Measurements from ENCODE around the gene PLA2G7. TPM values are rescaled to one million over a fixed set of nuclear protein-coding genes. Genes with fewer than 3 reads are reported as not detected.

PLA2G7 gene
- total and polyA plus RNA-seq, 8 donors = 0.61 to 9.3 (median 1.2) TPM; not detected in 2

DNA sequence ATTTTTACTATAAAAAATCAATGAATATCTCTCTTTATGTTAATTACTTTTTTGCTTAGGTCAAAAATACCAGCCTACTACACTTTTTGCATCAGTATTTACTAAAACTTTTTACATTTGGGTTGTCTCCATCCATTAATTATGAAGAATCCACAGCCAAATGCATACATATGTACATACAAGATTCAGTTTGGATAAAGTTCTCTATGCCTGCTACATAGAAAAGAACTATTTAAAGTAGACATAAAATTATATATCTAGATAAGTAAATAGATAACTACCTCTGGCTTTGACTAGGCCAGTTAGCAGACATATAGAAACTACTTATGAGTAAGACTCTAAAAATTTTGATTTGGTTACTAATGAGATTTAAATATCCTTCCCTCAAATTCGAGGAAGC lies 35.2 kb downstream of the PLA2G7 start:
- TF ChIP-seq POLR2A (IDR thresholded peaks at IDR 0.05) (no peak), POLR2AphosphoS5 (IDR thresholded peaks at IDR 0.05) (no peak), EP300 (IDR thresholded peaks at IDR 0.05) (no peak)
- TF ChIP-seq, protein P1, sequence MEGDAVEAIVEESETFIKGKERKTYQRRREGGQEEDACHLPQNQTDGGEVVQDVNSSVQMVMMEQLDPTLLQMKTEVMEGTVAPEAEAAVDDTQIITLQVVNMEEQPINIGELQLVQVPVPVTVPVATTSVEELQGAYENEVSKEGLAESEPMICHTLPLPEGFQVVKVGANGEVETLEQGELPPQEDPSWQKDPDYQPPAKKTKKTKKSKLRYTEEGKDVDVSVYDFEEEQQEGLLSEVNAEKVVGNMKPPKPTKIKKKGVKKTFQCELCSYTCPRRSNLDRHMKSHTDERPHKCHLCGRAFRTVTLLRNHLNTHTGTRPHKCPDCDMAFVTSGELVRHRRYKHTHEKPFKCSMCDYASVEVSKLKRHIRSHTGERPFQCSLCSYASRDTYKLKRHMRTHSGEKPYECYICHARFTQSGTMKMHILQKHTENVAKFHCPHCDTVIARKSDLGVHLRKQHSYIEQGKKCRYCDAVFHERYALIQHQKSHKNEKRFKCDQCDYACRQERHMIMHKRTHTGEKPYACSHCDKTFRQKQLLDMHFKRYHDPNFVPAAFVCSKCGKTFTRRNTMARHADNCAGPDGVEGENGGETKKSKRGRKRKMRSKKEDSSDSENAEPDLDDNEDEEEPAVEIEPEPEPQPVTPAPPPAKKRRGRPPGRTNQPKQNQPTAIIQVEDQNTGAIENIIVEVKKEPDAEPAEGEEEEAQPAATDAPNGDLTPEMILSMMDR (IDR thresholded peaks at IDR 0.05) = no peak

DNA sequence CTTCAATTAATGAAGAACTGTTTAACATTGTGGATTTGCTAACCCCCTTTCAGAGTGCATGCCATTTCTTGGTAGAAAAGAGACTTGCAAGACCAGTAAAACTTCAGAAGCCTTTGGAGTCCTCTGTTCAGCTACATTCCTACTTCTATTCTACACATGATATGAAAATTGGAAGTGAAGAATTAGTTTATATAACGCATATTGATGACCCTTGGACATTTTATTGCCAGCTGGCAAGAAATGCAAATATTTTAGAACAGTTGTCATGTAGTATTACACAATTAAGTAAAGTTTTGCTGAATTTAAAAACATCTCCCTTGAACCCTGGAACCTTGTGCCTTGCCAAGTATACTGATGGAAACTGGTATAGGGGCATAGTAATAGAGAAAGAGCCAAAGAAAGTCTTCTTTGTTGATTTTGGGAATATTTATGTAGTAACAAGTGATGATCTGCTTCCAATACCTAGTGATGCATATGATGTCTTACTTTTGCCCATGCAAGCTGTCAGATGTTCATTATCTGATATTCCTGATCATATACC lies 44.2 kb downstream of the PLA2G7 start:
- Histone ChIP-seq H3K27ac (no peak overlapping the region), H3K36me3 (no peaks in the 10 kb centered on the region), H3K27me3 (no peaks in the 10 kb centered on the region), H3K4me3 (no peak overlapping the region), H3K9me3 (peaks cover 0 to 6% (median 0%) of the 10 kb centered on the region in 4 donors), H3K4me1 (no peaks in the 10 kb centered on the region)
- DNase-seq = no peak
- 53 to 65% (median 58%) methylated on average over 1 of the region's 1 CpG for WGBS, 5 donors
- intact Hi-C loops (cut with DNase I; ENCODE audit: low total_unique reads) = no loop called here
- TF ChIP-seq, protein P1 (IDR thresholded peaks at IDR 0.05) = no peak
- TF ChIP-seq POLR2A (IDR thresholded peaks at IDR 0.05) = no peak

More for the DNA sequence above, 35.2 kb downstream of the PLA2G7 start:
- no peak overlapping the region for H3K27ac ChIP-seq
- no peaks in the 10 kb centered on the region for H3K4me1 ChIP-seq
- H3K36me3 ChIP-seq = no peaks in the 10 kb centered on the region
- no peaks in the 10 kb centered on the region for H3K9me3 ChIP-seq
- no peaks in the 10 kb centered on the region for H3K27me3 ChIP-seq
- no peak for DNase-seq
- 60 to 79% (median 73%) methylated on average over 1 of the region's 1 CpG for WGBS, 5 donors
- intact Hi-C loops (cut with DNase I; ENCODE audit: low total_unique reads) = no loop called here
- no peak overlapping the region for H3K4me3 ChIP-seq

DNA sequence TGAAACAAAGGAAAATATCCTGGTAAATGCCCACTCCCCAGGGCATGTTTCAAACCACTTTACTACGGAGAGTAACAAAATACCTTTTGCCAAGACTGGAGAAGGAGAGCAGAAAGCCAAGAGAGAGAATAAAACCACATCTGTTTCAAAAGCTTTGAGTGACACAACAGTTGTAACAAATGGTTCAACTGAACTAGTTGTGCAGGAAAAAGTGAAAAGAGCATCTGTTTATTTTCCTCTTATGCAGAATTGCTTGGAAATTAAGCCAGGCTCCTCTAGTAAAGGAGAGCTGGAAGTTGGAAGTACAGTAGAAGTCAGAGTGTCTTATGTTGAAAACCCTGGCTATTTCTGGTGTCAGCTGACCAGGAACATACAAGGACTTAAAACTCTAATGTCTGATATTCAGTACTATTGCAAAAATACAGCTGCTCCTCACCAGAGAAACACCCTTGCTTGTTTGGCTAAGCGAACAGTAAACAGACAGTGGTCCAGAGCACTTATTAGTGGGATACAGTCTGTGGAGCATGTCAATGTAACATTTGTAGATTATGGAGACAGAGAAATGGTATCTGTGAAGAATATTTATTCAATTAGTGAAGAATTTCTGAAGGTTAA lies 44.9 kb downstream of the PLA2G7 start:
- H3K36me3 ChIP-seq = no peaks in the 10 kb centered on the region
- peaks cover 0 to 6% (median 0%) of the 10 kb centered on the region in 4 donors for H3K9me3 ChIP-seq
- no peaks in the 10 kb centered on the region for H3K27me3 ChIP-seq
- TF ChIP-seq POLR2A (IDR thresholded peaks at IDR 0.05) = no peak
- TF ChIP-seq, protein P1 (IDR thresholded peaks at IDR 0.05) = no peak
- H3K27ac ChIP-seq = no peak overlapping the region
- no peak overlapping the region for H3K4me3 ChIP-seq
- DNase-seq = peak in 1 of 2 donors; percentile 8
- WGBS, 5 donors = 71 to 85% (median 80%) methylated on average over 2 of the region's 2 CpGs
- H3K4me1 ChIP-seq = no peaks in the 10 kb centered on the region
- intact Hi-C loops (cut with DNase I; ENCODE audit: low total_unique reads) = no loop called here

DNA sequence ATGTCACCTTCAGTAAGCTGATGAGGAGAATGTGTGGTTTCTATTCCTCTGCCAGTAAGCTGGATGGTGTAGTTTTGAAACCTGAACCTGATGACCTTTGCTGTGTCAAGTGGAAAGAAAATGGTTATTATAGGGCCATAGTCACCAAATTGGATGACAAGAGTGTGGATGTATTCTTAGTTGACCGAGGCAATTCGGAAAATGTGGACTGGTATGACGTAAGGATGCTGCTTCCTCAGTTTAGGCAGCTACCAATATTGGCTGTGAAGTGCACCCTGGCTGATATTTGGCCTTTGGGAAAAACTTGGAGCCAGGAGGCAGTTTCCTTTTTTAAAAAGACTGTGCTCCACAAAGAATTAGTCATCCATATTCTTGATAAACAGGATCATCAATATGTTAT lies 45.5 kb downstream of the PLA2G7 start:
- Histone ChIP-seq H3K4me1 (no peaks in the 10 kb centered on the region), H3K4me3 (no peak overlapping the region), H3K36me3 (no peaks in the 10 kb centered on the region), H3K27ac (no peak overlapping the region), H3K9me3 (peaks cover 0 to 6% (median 0%) of the 10 kb centered on the region in 4 donors), H3K27me3 (no peaks in the 10 kb centered on the region)
- intact Hi-C loops (cut with DNase I; ENCODE audit: low total_unique reads) = no loop called here
- 87 to 97% (median 91%) methylated on average over 3 of the region's 3 CpGs for WGBS, 5 donors
- no peak for TF ChIP-seq POLR2A (IDR thresholded peaks at IDR 0.05)
- TF ChIP-seq POLR2AphosphoS5 (IDR thresholded peaks at IDR 0.05) = no peak
- TF ChIP-seq EP300 (IDR thresholded peaks at IDR 0.05) = no peak
- TF ChIP-seq, protein P1 (IDR thresholded peaks at IDR 0.05) = no peak
- no peak for DNase-seq

All from stomach (tissue), 9 donors.